Measurements from ENCODE around the gene SERPINA10.

DNA sequence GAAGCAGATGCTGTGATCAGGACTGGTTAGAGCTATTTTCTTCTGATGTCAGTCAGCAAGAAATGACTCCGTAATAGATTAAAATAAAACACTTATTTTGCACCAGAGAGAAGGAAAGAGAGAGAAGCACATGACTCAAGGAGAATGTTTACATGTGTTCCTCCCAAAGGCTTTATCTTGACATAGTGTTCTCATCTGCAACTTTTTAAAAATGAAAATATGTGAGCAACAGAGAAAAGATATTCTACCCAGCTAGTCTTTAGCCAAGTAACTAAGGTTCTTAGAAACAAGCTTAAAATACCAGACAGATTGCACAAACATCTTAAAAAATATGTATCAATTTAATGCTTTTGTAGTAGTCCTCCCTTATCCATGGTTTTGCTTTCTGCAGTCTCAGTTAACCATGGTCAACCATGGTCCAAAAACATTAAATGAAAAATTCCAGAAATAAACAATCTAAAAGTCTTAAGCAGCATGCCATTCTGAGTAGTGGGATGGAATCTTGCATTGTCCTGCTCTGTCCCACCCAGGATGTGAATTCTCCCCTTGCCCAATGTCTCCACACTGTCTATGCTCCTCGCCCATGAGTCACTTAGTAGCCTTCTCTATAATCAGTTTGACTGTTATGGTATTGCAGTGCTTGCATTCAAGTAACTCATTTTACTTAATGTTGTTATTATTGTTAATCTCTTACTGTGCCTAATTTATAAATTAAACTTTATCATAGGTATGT, 9.9 kb downstream of the SERPINA10 start:
- TF ChIP-seq EZH2 (IDR thresholded peaks at IDR 0.05; ENCODE audit: low read length, unreplicated experiment) = no peak
- no peak for TF ChIP-seq CTCF (conservative IDR thresholded peaks at IDR 0.05; ENCODE audit: low read depth, low read length)
